H9 (cell line): ENCODE data around the gene BAZ2A. TPM values are rescaled to one million over a fixed set of nuclear protein-coding genes. Genes with fewer than 3 reads are reported as not detected.

Experiments used
- DNase-seq: peaks from one replicate; pipeline ENCODE4 v3.0.0-alpha.2; 2017
- H2AFZ ChIP-seq: one replicate; pipeline ENCODE4 v1.6.1; 2013; ENCODE audit warnings: mild to moderate bottlenecking, low read length, control low read depth, moderate library complexity
- H2AK5ac ChIP-seq: 2 replicates; pipeline ENCODE4 v1.6.1; 2013; ENCODE audit warnings: low read length, control low read depth, mixed read lengths; ENCODE audit not compliant: insufficient read length
- H2BK120ac ChIP-seq: one replicate; pipeline ENCODE4 v1.6.1; 2013; ENCODE audit warnings: low read depth, mild to moderate bottlenecking, low read length, control low read depth, inconsistent platforms; ENCODE audit not compliant: poor library complexity, severe bottlenecking
- H2BK12ac ChIP-seq: 2 replicates; pipeline ENCODE4 v1.6.1; 2013; ENCODE audit warnings: low read length, control low read depth, mixed read lengths, low read depth; ENCODE audit not compliant: insufficient read length
- H2BK15ac ChIP-seq: 2 replicates; pipeline ENCODE4 v1.6.1; 2013; ENCODE audit warnings: low read depth, low read length, control low read depth
- H2BK20ac ChIP-seq: one replicate; pipeline ENCODE4 v1.6.1; 2013; ENCODE audit warnings: low read depth, mild to moderate bottlenecking, low read length, control low read depth, inconsistent platforms; ENCODE audit not compliant: poor library complexity, severe bottlenecking
- H2BK5ac ChIP-seq: 2 replicates; pipeline ENCODE4 v1.6.1; 2013; ENCODE audit warnings: low read length, control low read depth, mixed read lengths; ENCODE audit not compliant: insufficient read length
- H3K14ac ChIP-seq: 2 replicates; pipeline ENCODE4 v1.6.1; 2013; ENCODE audit warnings: low read length, control low read depth; ENCODE audit not compliant: insufficient read depth
- H3K18ac ChIP-seq: 2 replicates; pipeline ENCODE4 v1.6.1; 2013; ENCODE audit warnings: low read depth, mild to moderate bottlenecking, mixed read lengths, low read length, control low read depth; ENCODE audit not compliant: insufficient read length
- H3K23ac ChIP-seq: 2 replicates; pipeline ENCODE4 v1.6.1; 2013; ENCODE audit warnings: low read length, control low read depth, mixed read lengths, low read depth; ENCODE audit not compliant: insufficient read length
- H3K23me2 ChIP-seq: 2 replicates; pipeline ENCODE4 v1.6.1; 2013; ENCODE audit warnings: low read depth, mild to moderate bottlenecking, mixed read lengths, low read length, control low read depth; ENCODE audit not compliant: insufficient read length, poor library complexity, severe bottlenecking
- H3K27ac ChIP-seq: 2 replicates; pipeline ENCODE4 v1.5.1; 2013; ENCODE audit warnings: low read length, control low read depth, mixed read lengths, low read depth; ENCODE audit not compliant: insufficient read length
- H3K27me3 ChIP-seq: 2 replicates; pipeline ENCODE4 v1.6.1; 2013; ENCODE audit warnings: low read length, control low read depth, inconsistent platforms; ENCODE audit not compliant: insufficient read depth
- H3K4ac ChIP-seq: 2 replicates; pipeline ENCODE4 v1.6.1; 2013; ENCODE audit warnings: low read depth, mild to moderate bottlenecking, control low read depth, inconsistent platforms, low read length, moderate library complexity
- H3K4me1 ChIP-seq: 2 replicates; pipeline ENCODE4 v1.6.1; 2013; ENCODE audit warnings: low read length, control low read depth, inconsistent platforms; ENCODE audit not compliant: insufficient read depth
- H3K4me2 ChIP-seq: 2 replicates; pipeline ENCODE4 v1.6.1; 2013; ENCODE audit warnings: low read length, control low read depth, mixed read lengths; ENCODE audit not compliant: insufficient read length, insufficient read depth
- H3K56ac ChIP-seq: 2 replicates; pipeline ENCODE4 v1.6.1; 2013; ENCODE audit warnings: low read depth, mild to moderate bottlenecking, mixed read lengths, low read length, control low read depth; ENCODE audit not compliant: insufficient read length
- H3K79me1 ChIP-seq: 2 replicates; pipeline ENCODE4 v1.6.1; 2013; ENCODE audit warnings: low read depth, mild to moderate bottlenecking, moderate library complexity, low read length, control low read depth, inconsistent platforms; ENCODE audit not compliant: insufficient read depth, poor library complexity, severe bottlenecking
- H3K79me2 ChIP-seq: 2 replicates; pipeline ENCODE4 v1.6.1; 2013; ENCODE audit warnings: low read length, control low read depth, inconsistent platforms; ENCODE audit not compliant: insufficient read depth
- H3K9ac ChIP-seq: 2 replicates; pipeline ENCODE4 v1.6.1; 2013; ENCODE audit warnings: low read length, control low read depth, mixed read lengths; ENCODE audit not compliant: insufficient read length; ENCODE audit errors: extremely low read depth
- H3K9me3 ChIP-seq: one replicate; pipeline ENCODE4 v1.6.1; 2013; ENCODE audit warnings: low read depth, low read length, inconsistent platforms; ENCODE audit not compliant: control insufficient read depth
- H3T11ph ChIP-seq: one replicate; pipeline ENCODE4 v1.6.1; 2013; ENCODE audit warnings: mild to moderate bottlenecking, low read length, control low read depth, inconsistent platforms
- H4K20me1 ChIP-seq: one replicate; pipeline ENCODE4 v1.6.1; 2013; ENCODE audit not compliant: control insufficient read depth, insufficient read length, insufficient read depth
- H4K5ac ChIP-seq: 2 replicates; pipeline ENCODE4 v1.6.1; 2013; ENCODE audit warnings: low read depth, mild to moderate bottlenecking, mixed read lengths, low read length, control low read depth; ENCODE audit not compliant: insufficient read length
- H4K8ac ChIP-seq: replicated peaks from 2 replicates; pipeline ENCODE4 v1.6.1; 2013; ENCODE audit warnings: low read length, control low read depth, mixed read lengths, low read depth; ENCODE audit not compliant: insufficient read length
- H4K91ac ChIP-seq: 2 replicates; pipeline ENCODE4 v1.6.1; 2013; ENCODE audit warnings: low read depth, mild to moderate bottlenecking, moderate library complexity, mixed read lengths, low read length, control low read depth; ENCODE audit not compliant: insufficient read length
- H3K27ac Mint-ChIP-seq, 3 experiments: 2 replicates in 2 of 3; 3 replicates in 1 of 3; pipeline ENCODE4 v1.8.0; 2020 to 2021; ENCODE audit warnings: mixed read lengths in 3 of 3, mild to moderate bottlenecking in 1 of 3, moderate library complexity in 1 of 3
- H3K27me3 Mint-ChIP-seq: 2 replicates; pipeline ENCODE4 v1.8.0; 2021; ENCODE audit warnings: low read depth, mild to moderate bottlenecking, moderate library complexity, mixed read lengths
- H3K36me3 Mint-ChIP-seq, 3 experiments: 2 replicates in 2 of 3; 3 replicates in 1 of 3; pipeline ENCODE4 v1.8.0; 2020 to 2021; ENCODE audit warnings: low read depth in 3 of 3, mixed read lengths in 3 of 3; ENCODE audit not compliant: insufficient read depth in 1 of 3
- H3K4me1 Mint-ChIP-seq, 2 experiments: 2 replicates each; pipeline ENCODE4 v1.8.0; 2020; ENCODE audit warnings: mixed read lengths in 2 of 2
- H3K4me3 Mint-ChIP-seq, 2 experiments: 2 replicates in 1 of 2; 3 replicates in 1 of 2; pipeline ENCODE4 v1.8.0; 2020 to 2021; ENCODE audit warnings: mild to moderate bottlenecking in 2 of 2, mixed read lengths in 2 of 2, moderate library complexity in 1 of 2
- H3K9me3 Mint-ChIP-seq, 2 experiments: 2 replicates in 1 of 2; 3 replicates in 1 of 2; pipeline ENCODE4 v1.8.0; 2020; ENCODE audit warnings: mild to moderate bottlenecking in 2 of 2, mixed read lengths in 2 of 2, moderate library complexity in 1 of 2
- CTCF ChIP-seq: fragments of 200-600 bp; sonication (generic); conservative IDR thresholded peaks from 3 replicates; pipeline ENCODE4 v1.8.0; 2021; ENCODE audit warnings: antibody characterized with exemption, mild to moderate bottlenecking
- WGBS: extraction: QIAGEN DNeasy Blood & Tissue Kit; methylation state at CpG from one replicate; pipeline ENCODE4 v1.1.7; 2013; ENCODE audit warnings: missing lambda C conversion rate, low lambda C conversion rate, mixed read lengths; ENCODE audit not compliant: insufficient read length; ENCODE audit errors: extremely low coverage; 5-methylcytosine and 5-hydroxymethylcytosine counted together
- total RNA-seq: library from RNA; stranded (reverse); gene quantifications from 2 replicates; pipeline ENCODE4 v1.2.1, GENCODE V29; 2021

Gene BAZ2A
- total RNA-seq, 1 experiment from 2014 or later: 108 TPM

GRCh38 chr12:56590237-56590830, 39.8 kb downstream of the BAZ2A start:
- peak; percentile 68 for TF ChIP-seq CTCF
- H3K36me3 Mint-ChIP-seq: peaks cover 0 to 11% (median 2%) of the 10 kb centered on the region in 3 experiments; a peak in 3 of 7 replicates
- Histone ChIP-seq H3T11ph (no peak overlapping the region), H3K4me2 (no peak overlapping the region), H3K79me1 (no peaks in the 10 kb centered on the region), H4K8ac (no peak overlapping the region), H2AK5ac (no peak overlapping the region), H3K14ac (no peak overlapping the region), H3K56ac (no peak overlapping the region), H4K5ac (no peak overlapping the region), H3K27me3 (no peaks in the 10 kb centered on the region), H3K4me1 (peaks cover 12% of the 10 kb centered on the region; the same call in 1 of the 2 replicates), H2AFZ (no peak overlapping the region), H2BK15ac (no peak overlapping the region), H2BK120ac (no peak overlapping the region), H2BK5ac (no peak overlapping the region), H4K20me1 (peaks cover 3% of the 10 kb centered on the region), H3K23me2 (no peaks in the 10 kb centered on the region), H3K9ac (no peak overlapping the region), H2BK12ac (no peak overlapping the region), H2BK20ac (no peak overlapping the region), H3K27ac (no peak overlapping the region), H3K4ac (no peak overlapping the region), H3K23ac (no peak overlapping the region), H3K18ac (no peak overlapping the region), H3K9me3 (no peaks in the 10 kb centered on the region), H3K79me2 (no peaks in the 10 kb centered on the region), H4K91ac (no peak overlapping the region)
- no peaks in the 10 kb centered on the region for H3K9me3 Mint-ChIP-seq
- peak overlapping the region; percentile 45 to 92 (median 71); a peak in 5 of 7 replicates for H3K27ac Mint-ChIP-seq
- peak; percentile 67 for DNase-seq
- no peak overlapping the region for H3K4me3 Mint-ChIP-seq
- peaks cover 29 to 38% of the 10 kb centered on the region in 2 experiments for H3K4me1 Mint-ChIP-seq
- H3K27me3 Mint-ChIP-seq: no peaks in the 10 kb centered on the region
- no CpG with 5 or more reads among the region's 3 CpGs for WGBS
